Smooth muscle cell (in vitro differentiated cells): ENCODE results near the gene ALG8. TPM values are rescaled to one million over a fixed set of nuclear protein-coding genes. Genes with fewer than 3 reads are reported as not detected.

Source experiments
- DNase-seq: peaks from one replicate; lab custom pipeline; 2025; ENCODE audit not compliant: unreplicated experiment; lab: John Stamatoyannopoulos, UW
- H2AFZ ChIP-seq: fragments of 200-600 bp; sonication (generic); 2 replicates; pipeline ENCODE4 v1.6.0; 2016; ENCODE audit warnings: antibody characterized with exemption, low read depth, mild to moderate bottlenecking
- H3F3A ChIP-seq: fragments of 200-600 bp; sonication (generic); 2 replicates; pipeline ENCODE4 v1.6.0; 2017; ENCODE audit warnings: antibody characterized with exemption, low read depth
- H3K27ac ChIP-seq: fragments of 200-600 bp; sonication (generic); 2 replicates; pipeline ENCODE4 v1.5.1; 2016; ENCODE audit warnings: low read depth, mild to moderate bottlenecking
- H3K27me3 ChIP-seq: fragments of 200-600 bp; sonication (generic); 2 replicates; pipeline ENCODE4 v1.6.1; 2016; ENCODE audit warnings: low read depth, mild to moderate bottlenecking
- H3K36me3 ChIP-seq: fragments of 200-600 bp; sonication (generic); 2 replicates; pipeline ENCODE4 v1.5.1; 2016; ENCODE audit warnings: low read depth
- H3K4me1 ChIP-seq: fragments of 200-600 bp; sonication (generic); 2 replicates; pipeline ENCODE4 v1.5.1; 2016; ENCODE audit warnings: low read depth
- H3K4me2 ChIP-seq: fragments of 200-600 bp; sonication (generic); 2 replicates; pipeline ENCODE4 v1.6.0; 2016; ENCODE audit warnings: mild to moderate bottlenecking
- H3K4me3 ChIP-seq: fragments of 200-600 bp; sonication (generic); 2 replicates; pipeline ENCODE4 v1.5.1; 2016; ENCODE audit warnings: mild to moderate bottlenecking
- H3K79me2 ChIP-seq: fragments of 200-600 bp; sonication (generic); 2 replicates; pipeline ENCODE4 v1.6.0; 2016; ENCODE audit warnings: low read depth, mild to moderate bottlenecking
- H3K9ac ChIP-seq: fragments of 200-600 bp; sonication (generic); 2 replicates; pipeline ENCODE4 v1.6.0; 2016; ENCODE audit warnings: low read depth
- H3K9me3 ChIP-seq: fragments of 200-600 bp; sonication (generic); replicated peaks from 2 replicates; pipeline ENCODE4 v1.5.1; 2016; ENCODE audit warnings: low read depth
- H4K20me1 ChIP-seq: fragments of 200-600 bp; sonication (generic); 2 replicates; pipeline ENCODE4 v1.6.0; 2016; ENCODE audit warnings: low read depth
- WGBS: methylation state at CpG from one replicate; pipeline ENCODE4 v1.1.7; 2016; ENCODE audit warnings: low lambda C conversion rate; 5-methylcytosine and 5-hydroxymethylcytosine counted together
- polyA plus RNA-seq: library from polyadenylated mRNA; unstranded; fragments of >200 nt; fragmentation: Nextera tagmentation; extraction: Ambion mirVana; gene quantifications from 2 replicates; pipeline ENCODE4 v1.2.1, GENCODE V29; 2016
- total RNA-seq: library from RNA; depleted of rRNA; stranded (reverse); fragments of >200 nt; gene quantifications from 2 replicates; pipeline ENCODE4 v1.2.3, GENCODE V29; 2014
- TF ChIP-seq, protein P1 (sequence below): fragments of 200-600 bp; sonication (generic); IDR thresholded peaks from 2 replicates; pipeline ENCODE4 v1.5.1; 2017; ENCODE audit warnings: borderline replicate concordance, mild to moderate bottlenecking, antibody characterized with exemption; ENCODE audit not compliant: insufficient read depth, poor library complexity, severe bottlenecking

Gene ALG8
- total and polyA plus RNA-seq, 2 experiments from 2014 or later, result 62.0 to 68.3 TPM

DNA sequence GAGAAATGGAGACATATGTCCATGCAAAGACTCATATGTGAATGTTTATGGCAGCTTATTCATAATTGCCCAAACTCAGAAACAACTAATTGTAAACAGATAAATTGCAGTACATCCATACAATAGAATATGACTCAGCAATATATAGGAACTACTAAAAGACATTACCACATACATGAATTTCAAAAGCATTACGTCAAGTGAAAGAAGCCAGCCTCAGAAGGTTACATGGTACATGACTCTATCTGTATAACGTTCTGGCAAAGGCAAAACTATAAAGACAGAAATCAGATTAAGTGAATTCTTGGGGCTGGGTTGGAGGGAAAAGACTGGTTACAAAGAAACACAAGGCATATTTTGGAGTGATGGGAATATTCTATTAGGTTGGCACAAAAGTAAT lies 41.8 kb upstream of the ALG8 start:
- Histone ChIP-seq H3F3A (no peaks in the 10 kb centered on the region), H3K9me3 (no peaks in the 10 kb centered on the region), H3K36me3 (no peaks in the 10 kb centered on the region), H3K4me1 (no peaks in the 10 kb centered on the region), H3K4me2 (no peak overlapping the region), H3K27ac (no peak overlapping the region), H3K27me3 (no peaks in the 10 kb centered on the region), H4K20me1 (no peaks in the 10 kb centered on the region), H3K4me3 (no peak overlapping the region), H3K79me2 (peaks cover 12% of the 10 kb centered on the region), H2AFZ (no peak overlapping the region), H3K9ac (no peak overlapping the region)
- 80% methylated on average over 2 of the region's 2 CpGs for WGBS
- TF ChIP-seq, protein P1, sequence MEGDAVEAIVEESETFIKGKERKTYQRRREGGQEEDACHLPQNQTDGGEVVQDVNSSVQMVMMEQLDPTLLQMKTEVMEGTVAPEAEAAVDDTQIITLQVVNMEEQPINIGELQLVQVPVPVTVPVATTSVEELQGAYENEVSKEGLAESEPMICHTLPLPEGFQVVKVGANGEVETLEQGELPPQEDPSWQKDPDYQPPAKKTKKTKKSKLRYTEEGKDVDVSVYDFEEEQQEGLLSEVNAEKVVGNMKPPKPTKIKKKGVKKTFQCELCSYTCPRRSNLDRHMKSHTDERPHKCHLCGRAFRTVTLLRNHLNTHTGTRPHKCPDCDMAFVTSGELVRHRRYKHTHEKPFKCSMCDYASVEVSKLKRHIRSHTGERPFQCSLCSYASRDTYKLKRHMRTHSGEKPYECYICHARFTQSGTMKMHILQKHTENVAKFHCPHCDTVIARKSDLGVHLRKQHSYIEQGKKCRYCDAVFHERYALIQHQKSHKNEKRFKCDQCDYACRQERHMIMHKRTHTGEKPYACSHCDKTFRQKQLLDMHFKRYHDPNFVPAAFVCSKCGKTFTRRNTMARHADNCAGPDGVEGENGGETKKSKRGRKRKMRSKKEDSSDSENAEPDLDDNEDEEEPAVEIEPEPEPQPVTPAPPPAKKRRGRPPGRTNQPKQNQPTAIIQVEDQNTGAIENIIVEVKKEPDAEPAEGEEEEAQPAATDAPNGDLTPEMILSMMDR, result no peak
- no peak for DNase-seq

DNA sequence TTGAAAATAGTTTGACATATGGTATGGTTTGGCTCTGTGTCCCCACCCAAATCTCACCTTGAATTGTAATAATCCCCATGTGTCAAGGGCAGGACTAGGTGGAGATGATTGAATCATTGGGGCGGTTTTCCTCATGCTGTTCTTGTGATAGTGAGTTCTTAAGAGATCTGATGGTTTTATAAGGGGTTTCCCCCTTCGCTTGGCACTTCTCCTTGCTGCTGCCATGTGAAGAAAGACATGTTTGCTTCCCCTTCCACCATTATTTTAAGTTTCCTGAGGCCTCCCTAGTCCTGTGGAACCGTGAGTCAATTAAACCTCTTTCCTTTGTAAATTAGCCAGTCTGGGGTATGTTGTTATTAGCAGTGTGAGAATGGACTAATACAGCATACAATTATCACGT lies 41.3 kb upstream of the ALG8 start:
- no peak overlapping the region for H2AFZ ChIP-seq
- no peak overlapping the region for H3K9ac ChIP-seq
- no peak overlapping the region for H3K27ac ChIP-seq
- H3K27me3 ChIP-seq, result no peaks in the 10 kb centered on the region
- no peaks in the 10 kb centered on the region for H3K9me3 ChIP-seq
- DNase-seq, result no peak
- no peaks in the 10 kb centered on the region for H3F3A ChIP-seq
- H4K20me1 ChIP-seq, result no peaks in the 10 kb centered on the region
- no peaks in the 10 kb centered on the region for H3K4me1 ChIP-seq
- WGBS, result 89% methylated on average over 4 of the region's 4 CpGs
- no peak overlapping the region for H3K4me2 ChIP-seq
- no peak overlapping the region for H3K4me3 ChIP-seq
- H3K36me3 ChIP-seq, result no peaks in the 10 kb centered on the region
- peaks cover 12% of the 10 kb centered on the region for H3K79me2 ChIP-seq
- TF ChIP-seq, protein P1, result no peak

DNA sequence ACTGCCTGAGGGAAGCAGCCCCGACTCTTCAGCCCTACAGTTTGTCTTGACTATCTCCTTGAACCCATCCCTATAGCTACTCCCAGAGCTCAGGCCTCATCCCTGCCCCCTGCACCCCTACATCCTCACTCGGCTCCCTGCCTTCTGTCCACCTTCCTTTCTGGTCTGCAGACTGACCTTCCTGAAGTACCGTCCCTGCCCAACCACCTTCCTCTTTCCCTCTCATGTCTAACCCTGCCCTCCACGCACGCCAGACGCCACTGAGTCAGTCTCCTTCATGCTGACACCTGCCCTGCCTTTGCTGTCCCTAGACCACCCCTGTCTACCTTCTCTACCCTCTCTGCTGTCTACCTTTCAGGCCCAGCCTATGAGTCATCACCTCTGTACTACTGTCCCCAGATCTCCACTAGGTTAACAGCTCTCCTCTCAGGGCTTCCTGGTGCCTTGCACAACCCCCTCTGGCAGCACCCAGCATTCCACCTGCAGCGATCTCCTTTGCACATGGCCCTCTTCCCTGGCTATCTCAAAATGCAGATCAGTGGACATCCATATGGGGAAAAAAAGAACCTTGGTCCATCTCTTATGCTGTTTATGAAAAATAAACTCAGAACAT lies 40.1 kb upstream of the ALG8 start:
- 76% methylated on average over 7 of the region's 7 CpGs for WGBS
- no peak for DNase-seq
- TF ChIP-seq, protein P1, result no peak

GRCh38 chr11:78177216-78177615 lies 37.8 kb upstream of the ALG8 start:
- no peak overlapping the region for H3K4me3 ChIP-seq
- H3K27me3 ChIP-seq, result no peaks in the 10 kb centered on the region
- TF ChIP-seq, protein P1, result no peak
- H2AFZ ChIP-seq, result no peak overlapping the region
- H3K36me3 ChIP-seq, result no peaks in the 10 kb centered on the region
- H4K20me1 ChIP-seq, result no peaks in the 10 kb centered on the region
- no peaks in the 10 kb centered on the region for H3K4me1 ChIP-seq
- no peaks in the 10 kb centered on the region for H3K9me3 ChIP-seq
- H3F3A ChIP-seq, result no peaks in the 10 kb centered on the region
- H3K27ac ChIP-seq, result no peak overlapping the region
- over 99% methylated on average over 7 of the region's 7 CpGs for WGBS
- H3K79me2 ChIP-seq, result no peaks in the 10 kb centered on the region
- no peak for DNase-seq
- no peak overlapping the region for H3K9ac ChIP-seq
- H3K4me2 ChIP-seq, result no peak overlapping the region

More for the DNA sequence above, 40.1 kb upstream of the ALG8 start:
- Histone ChIP-seq H3F3A (no peaks in the 10 kb centered on the region), H3K9ac (no peak overlapping the region), H3K36me3 (no peaks in the 10 kb centered on the region), H3K79me2 (peaks cover 7% of the 10 kb centered on the region), H3K9me3 (no peaks in the 10 kb centered on the region), H3K27ac (no peak overlapping the region), H4K20me1 (no peaks in the 10 kb centered on the region), H3K4me1 (no peaks in the 10 kb centered on the region), H3K27me3 (no peaks in the 10 kb centered on the region), H2AFZ (no peak overlapping the region), H3K4me2 (no peak overlapping the region), H3K4me3 (no peak overlapping the region)
